IMR-90 (cell line): Measurements from ENCODE around the gene THRB. TPM values are rescaled to one million over a fixed set of nuclear protein-coding genes. Genes with fewer than 3 reads are reported as not detected.

Experiments
- ATAC-seq: fragments of 200-7000 bp; cut with Tn5 transposase; 2 replicates; pipeline ENCODE4 v1.9.1; 2020; ENCODE audit warnings: low read depth, mild to moderate bottlenecking, moderate library complexity
- BruUV-seq: library from RNA; stranded (reverse); fragments of 400-500 nt; replicated peaks from 2 replicates; lab custom pipeline; 2021; lab: Mats Ljungman, UMichigan
- CTCF ChIA-PET: fragments of 300-600 bp; formaldehyde crosslinking; extraction: SDS; loops from one replicate; lab custom pipeline; 2021; ENCODE audit warnings: antibody characterized with exemption; lab: Yijun Ruan, JAX
- POLR2A ChIA-PET: fragments of 300-600 bp; sonication (Branson Sonifier 250); formaldehyde crosslinking; loops from one replicate; lab custom pipeline; 2022; ENCODE audit warnings: antibody characterized with exemption; ENCODE audit not compliant: unreplicated experiment; lab: Charles Lee
- DNase-seq: peaks from one replicate; pipeline ENCODE4 v3.0.0; 2013
- H2AFZ ChIP-seq: replicated peaks from 2 replicates; pipeline ENCODE3; 2013; ENCODE audit warnings: low read length, mild to moderate bottlenecking; ENCODE audit not compliant: poor library complexity
- H2AK5ac ChIP-seq: 2 replicates; pipeline ENCODE4 v1.6.1; 2013; ENCODE audit warnings: low read depth, low read length, inconsistent platforms
- H2AK9ac ChIP-seq: replicated peaks from 2 replicates; pipeline ENCODE3; 2013; ENCODE audit warnings: mild to moderate bottlenecking, low read depth, low read length, moderate library complexity; ENCODE audit not compliant: poor library complexity
- H2BK120ac ChIP-seq: 2 replicates; pipeline ENCODE4 v1.6.1; 2013; ENCODE audit warnings: low read depth, low read length, inconsistent platforms
- H2BK15ac ChIP-seq: 3 replicates; pipeline ENCODE4 v1.6.1; 2013; ENCODE audit warnings: low read depth, low read length, inconsistent platforms
- H2BK20ac ChIP-seq: 2 replicates; pipeline ENCODE4 v1.6.1; 2013; ENCODE audit warnings: low read depth, mild to moderate bottlenecking, inconsistent platforms, low read length, moderate library complexity
- H2BK5ac ChIP-seq: 2 replicates; pipeline ENCODE4 v1.6.1; 2013; ENCODE audit warnings: mild to moderate bottlenecking, low read depth, low read length, inconsistent platforms; ENCODE audit not compliant: poor library complexity, severe bottlenecking
- H3K14ac ChIP-seq: replicated peaks from 2 replicates; pipeline ENCODE4 v1.6.1; 2013; ENCODE audit warnings: low read depth, low read length, inconsistent platforms
- H3K18ac ChIP-seq: 2 replicates; pipeline ENCODE4 v1.6.1; 2013; ENCODE audit warnings: low read depth, low read length, control low read depth
- H3K23ac ChIP-seq: 2 replicates; pipeline ENCODE4 v1.6.1; 2013; ENCODE audit warnings: low read depth, low read length, inconsistent platforms
- H3K27ac ChIP-seq: 2 replicates; pipeline ENCODE4 v1.5.1; 2013; ENCODE audit warnings: mild to moderate bottlenecking, control low read depth, low read length; ENCODE audit not compliant: insufficient read depth
- H3K27me3 ChIP-seq: 2 replicates; pipeline ENCODE4 v1.6.1; 2013; ENCODE audit warnings: low read length; ENCODE audit not compliant: control insufficient read depth, insufficient read depth
- H3K36me3 ChIP-seq: 2 replicates; pipeline ENCODE4 v1.6.1; 2013; ENCODE audit warnings: low read length, mixed read lengths; ENCODE audit not compliant: control insufficient read depth, insufficient read depth
- H3K4ac ChIP-seq: 2 replicates; pipeline ENCODE4 v1.6.1; 2013; ENCODE audit warnings: low read depth, low read length, inconsistent platforms
- H3K4me1 ChIP-seq: 2 replicates; pipeline ENCODE4 v1.6.1; 2013; ENCODE audit warnings: low read length, mixed read lengths; ENCODE audit not compliant: control insufficient read depth, insufficient read depth
- H3K4me2 ChIP-seq: 2 replicates; pipeline ENCODE4 v1.6.1; 2013; ENCODE audit warnings: low read depth, mild to moderate bottlenecking, control low read depth, low read length, moderate library complexity
- H3K4me3 ChIP-seq: 2 replicates; pipeline ENCODE4 v1.5.1; 2013; ENCODE audit warnings: low read depth, mild to moderate bottlenecking, control low read depth, low read length, moderate library complexity; ENCODE audit not compliant: insufficient read depth
- H3K56ac ChIP-seq: 2 replicates; pipeline ENCODE4 v1.6.1; 2013; ENCODE audit warnings: low read length, inconsistent platforms; ENCODE audit not compliant: insufficient read depth; ENCODE audit errors: extremely low read depth
- H3K79me1 ChIP-seq, 2 experiments: 2 replicates each; pipeline ENCODE4 v1.6.1; 2013; ENCODE audit warnings: low read length in 2 of 2, inconsistent platforms in 1 of 2, low read depth in 1 of 2
- H3K9ac ChIP-seq: 2 replicates; pipeline ENCODE4 v1.6.1; 2013; ENCODE audit warnings: low read depth, low read length, control low read depth
- H3K9me1 ChIP-seq: 2 replicates; pipeline ENCODE4 v1.6.1; 2013; ENCODE audit warnings: low read length, inconsistent platforms; ENCODE audit not compliant: insufficient read depth
- H3K9me3 ChIP-seq: 2 replicates; pipeline ENCODE4 v1.6.1; 2013; ENCODE audit warnings: low read length; ENCODE audit not compliant: control insufficient read depth, insufficient read depth
- H4K20me1 ChIP-seq: 2 replicates; pipeline ENCODE4 v1.6.1; 2013; ENCODE audit warnings: low read length, inconsistent platforms; ENCODE audit not compliant: insufficient read depth
- H4K5ac ChIP-seq: 2 replicates; pipeline ENCODE4 v1.6.1; 2013; ENCODE audit warnings: mild to moderate bottlenecking, low read depth, low read length, control low read depth
- H4K8ac ChIP-seq, 2 experiments: 2 replicates each; pipeline ENCODE4 v1.6.1; 2013; ENCODE audit warnings: low read depth in 2 of 2, low read length in 2 of 2, control low read depth in 1 of 2, inconsistent platforms in 1 of 2
- H4K91ac ChIP-seq: 2 replicates; pipeline ENCODE4 v1.6.1; 2013; ENCODE audit warnings: low read depth, low read length, inconsistent platforms; ENCODE audit not compliant: insufficient read depth
- BHLHE40 ChIP-seq: fragments of 150-350 bp; IDR thresholded peaks from 2 replicates; pipeline ENCODE4 v1.6.1; 2016; ENCODE audit warnings: mild to moderate bottlenecking, low read depth, low read length
- CHD1 ChIP-seq: IDR thresholded peaks from 2 replicates; pipeline ENCODE4 v1.6.1; 2012; ENCODE audit warnings: low read depth, low read length, improper control_type of control experiment
- CTCF ChIP-seq: conservative IDR thresholded peaks from 2 replicates; pipeline ENCODE4 v1.5.1; 2012; ENCODE audit warnings: mild to moderate bottlenecking, low read depth, low read length, improper control_type of control experiment
- ELK1 ChIP-seq: fragments of 150-350 bp; IDR thresholded peaks from 2 replicates; pipeline ENCODE4 v1.6.1; 2016; ENCODE audit warnings: low read depth, mild to moderate bottlenecking, low read length, moderate library complexity, borderline replicate concordance
- FOS ChIP-seq: fragments of 150-350 bp; IDR thresholded peaks from 2 replicates; pipeline ENCODE4 v1.6.1; 2016; ENCODE audit warnings: low read depth, low read length
- MAFK ChIP-seq: IDR thresholded peaks from 2 replicates; pipeline ENCODE4 v1.6.1; 2012; ENCODE audit warnings: low read depth, low read length, improper control_type of control experiment
- MAZ ChIP-seq: IDR thresholded peaks from 2 replicates; pipeline ENCODE4 v1.6.1; 2012; ENCODE audit warnings: low read depth, mild to moderate bottlenecking, low read length, improper control_type of control experiment, moderate library complexity, borderline replicate concordance
- MXI1 ChIP-seq: IDR thresholded peaks from 2 replicates; pipeline ENCODE4 v1.6.1; 2012; ENCODE audit warnings: low read depth, mild to moderate bottlenecking, low read length, moderate library complexity, borderline replicate concordance
- NFE2L2 ChIP-seq: fragments of 150-350 bp; IDR thresholded peaks from 2 replicates; pipeline ENCODE4 v1.6.1; 2016; ENCODE audit warnings: low read depth, mild to moderate bottlenecking, low read length
- POLR2A ChIP-seq: IDR thresholded peaks from 2 replicates; pipeline ENCODE4 v1.6.1; 2012; ENCODE audit warnings: mild to moderate bottlenecking, low read depth, low read length
- RAD21 ChIP-seq: IDR thresholded peaks from 2 replicates; pipeline ENCODE4 v1.6.1; 2012; ENCODE audit warnings: low read length, improper control_type of control experiment
- RCOR1 ChIP-seq: IDR thresholded peaks from 2 replicates; pipeline ENCODE4 v1.6.1; 2012; ENCODE audit warnings: mild to moderate bottlenecking, low read length, improper control_type of control experiment; ENCODE audit not compliant: insufficient replicate concordance
- RFX5 ChIP-seq: IDR thresholded peaks from 2 replicates; pipeline ENCODE4 v1.8.0; 2012; ENCODE audit warnings: low read depth, mild to moderate bottlenecking, low read length, moderate library complexity
- SMC3 ChIP-seq: fragments of 150-350 bp; IDR thresholded peaks from 2 replicates; pipeline ENCODE4 v1.6.1; 2016; ENCODE audit warnings: low read depth, mild to moderate bottlenecking, antibody characterized with exemption, low read length, moderate library complexity
- USF2 ChIP-seq: fragments of 150-350 bp; IDR thresholded peaks from 2 replicates; pipeline ENCODE4 v1.6.1; 2017; ENCODE audit warnings: mild to moderate bottlenecking, antibody characterized with exemption, low read length, low read depth
- WGBS, 2 experiments: methylation state at CpG; one replicate each; pipeline versions ENCODE4 v1.1.5 to v1.1.7; 2013; ENCODE audit warnings: missing lambda C conversion rate in 2 of 2; ENCODE audit not compliant: insufficient read length in 1 of 2; ENCODE audit errors: extremely low coverage in 2 of 2; 5-methylcytosine and 5-hydroxymethylcytosine counted together
- dilution Hi-C: fragments of 300-500 bp; cut with HindIII; formaldehyde crosslinking; loops from one replicate; pipeline ENCODE4 v1.14.3; 2018; ENCODE audit warnings: low sequenced_read_pairs; ENCODE audit not compliant: unreplicated experiment
- in situ Hi-C: fragments of 300-500 bp; cut with MboI; formaldehyde crosslinking; loops from 3 replicates; pipeline ENCODE4 v1.14.3; 2019; ENCODE audit warnings: low sequenced_read_pairs, inconsistent platforms, mixed read lengths
- intact Hi-C: fragments of 100-400 bp; cut with micrococcal nuclease; formaldehyde crosslinking; loops from 2 replicates; pipeline ENCODE4 v1.10.0; 2022
- polyA plus RNA-seq, 3 experiments: library from polyadenylated mRNA; depleted of rRNA; stranded (reverse); fragments of >200 nt; gene quantifications; 2 replicates each; pipeline ENCODE4 v1.2.3, GENCODE V29; 2012; ENCODE audit warnings: low replicate concordance in 1 of 3
- total RNA-seq: library from RNA; depleted of rRNA; stranded (reverse); fragments of >200 nt; gene quantifications from 2 replicates; pipeline ENCODE4 v1.2.3, GENCODE V29; 2012

THRB gene
- total and polyA plus RNA-seq, 2 of the 4 experiments (the other 2 are of a cell fraction) = under 0.01 TPM; not detected in 1

- Histone ChIP-seq H3K9me1 (no peaks in the 10 kb centered on the region), H3K4me3 (peak overlapping the region; percentile 34; the same call in 1 of the 2 replicates), H3K23ac (no peak overlapping the region), H4K8ac (no peak overlapping the region), H3K4me1 (no peaks in the 10 kb centered on the region), H3K27me3 (peaks cover 26% of the 10 kb centered on the region), H3K9me3 (no peaks in the 10 kb centered on the region), H3K18ac (no peak overlapping the region), H2AK5ac (no peak overlapping the region), H2AFZ (peak overlapping the region; percentile 73), H2BK15ac (no peak overlapping the region), H4K91ac (no peak overlapping the region), H3K9ac (no peak overlapping the region), H3K4me2 (peak overlapping the region; percentile 47; the same call in 1 of the 2 replicates), H3K14ac (no peak overlapping the region), H2BK120ac (no peak overlapping the region), H3K56ac (no peak overlapping the region), H3K79me1 (no peaks in the 10 kb centered on the region), H2AK9ac (peak overlapping the region; percentile 35), H3K36me3 (no peaks in the 10 kb centered on the region), H2BK5ac (no peak overlapping the region), H3K4ac (no peak overlapping the region), H2BK20ac (no peak overlapping the region), H3K27ac (no peak overlapping the region), H4K5ac (no peak overlapping the region), H4K20me1 (no peaks in the 10 kb centered on the region)
- peak; percentile 72 for ATAC-seq
- intact Hi-C loops = no loop called here
- CTCF ChIA-PET = no interaction called here
- in situ Hi-C loops = no loop called here
- WGBS, 2 experiments = 2% methylated on average over 38 of the region's 79 CpGs; no CpG with 5 or more reads in 1 of the 2 experiments
- POLR2A ChIA-PET = interaction anchor here (0.5 kb wide), 1 partner anchor 18 kb away, joined by 3 read pairs; no protein-coding TSS in a partner anchor
- no peak for DNase-seq
- BruUV-seq = no TSS peak
- dilution Hi-C loops = no loop called here
- TF ChIP-seq CHD1 (no peak), FOS (no peak), NFE2L2 (no peak), SMC3 (no peak), MAZ (no peak), RAD21 (no peak), ELK1 (no peak), MXI1 (no peak), USF2 (no peak), BHLHE40 (no peak), RFX5 (no peak), RCOR1 (no peak), POLR2A (no peak), CTCF (no peak), MAFK (no peak)
Measured at GRCh38 chr3:24521420-24522145, 26.9 kb upstream of the THRB start.
